SK-N-SH treated with all-trans-retinoic acid at 6 μM for 48 hours (cell line): ENCODE results near the gene NME3.

Source experiments
- ATAC-seq: fragments of 200-7000 bp; cut with Tn5 transposase; 3 replicates; pipeline ENCODE4 v1.9.1; 2020; ENCODE audit warnings: mild to moderate bottlenecking, moderate library complexity
- ARNTL ChIP-seq: fragments of 450-650 bp; formaldehyde crosslinking; IDR thresholded peaks from 2 replicates; pipeline ENCODE4 v1.5.0; 2020; ENCODE audit warnings: low read depth, mild to moderate bottlenecking, moderate library complexity, borderline replicate concordance
- BACH2 ChIP-seq: fragments of 250-450 bp; sonication (Bioruptor Pico); IDR thresholded peaks from 2 replicates; pipeline ENCODE4 v1.9.0; 2021; ENCODE audit warnings: mild to moderate bottlenecking, borderline replicate concordance
- CREB5 ChIP-seq: fragments of 250-450 bp; sonication (Bioruptor Pico); IDR thresholded peaks from 2 replicates; pipeline ENCODE4 v1.5.1; 2020; ENCODE audit warnings: low read depth, mild to moderate bottlenecking, moderate library complexity
- CSDC2 ChIP-seq: fragments of 250-450 bp; sonication (Bioruptor Pico); IDR thresholded peaks from 2 replicates; pipeline ENCODE4 v1.5.0; 2020; ENCODE audit warnings: mild to moderate bottlenecking, moderate library complexity
- ESRRG ChIP-seq: fragments of 250-450 bp; sonication (Bioruptor Pico); IDR thresholded peaks from 2 replicates; pipeline ENCODE4 v1.6.1; 2021; ENCODE audit warnings: mild to moderate bottlenecking
- ISL1 ChIP-seq: fragments of 250-450 bp; sonication (Bioruptor Pico); IDR thresholded peaks from 2 replicates; pipeline ENCODE4 v2.1.2; 2022; ENCODE audit warnings: mild to moderate bottlenecking, moderate library complexity
- OSR1 ChIP-seq: fragments of 250-450 bp; sonication (Bioruptor Pico); IDR thresholded peaks from 2 replicates; pipeline ENCODE4 v1.8.0; 2022; ENCODE audit warnings: moderate library complexity, mild to moderate bottlenecking, inconsistent platforms
- PATZ1 ChIP-seq: fragments of 250-450 bp; sonication (Bioruptor Pico); IDR thresholded peaks from 2 replicates; pipeline ENCODE4 v1.8.0; 2020; ENCODE audit warnings: mild to moderate bottlenecking, moderate library complexity, borderline replicate concordance
- PPARA ChIP-seq: fragments of 250-450 bp; sonication (Bioruptor Pico); IDR thresholded peaks from 2 replicates; pipeline ENCODE4 v1.5.0; 2020; ENCODE audit warnings: mild to moderate bottlenecking, borderline replicate concordance
- RARB ChIP-seq: fragments of 250-450 bp; sonication (Bioruptor Pico); IDR thresholded peaks from 2 replicates; pipeline ENCODE4 v1.8.0; 2021; ENCODE audit warnings: mild to moderate bottlenecking, moderate library complexity
- SNAI2 ChIP-seq: fragments of 250-450 bp; sonication (Bioruptor Pico); IDR thresholded peaks from 2 replicates; pipeline ENCODE4 v1.5.0; 2020; ENCODE audit warnings: mild to moderate bottlenecking, moderate library complexity
- TCF4 ChIP-seq: fragments of 250-450 bp; sonication (Bioruptor Pico); IDR thresholded peaks from 2 replicates; pipeline ENCODE4 v1.8.0; 2021; ENCODE audit warnings: mild to moderate bottlenecking, moderate library complexity, borderline replicate concordance
- TOX ChIP-seq: fragments of 250-450 bp; sonication (Bioruptor Pico); IDR thresholded peaks from 2 replicates; pipeline ENCODE4 v1.8.0; 2021; ENCODE audit warnings: mild to moderate bottlenecking, moderate library complexity, borderline replicate concordance
- TSHZ2 ChIP-seq: fragments of 250-450 bp; sonication (Bioruptor Pico); IDR thresholded peaks from 2 replicates; pipeline ENCODE4 v1.5.0; 2020; ENCODE audit warnings: mild to moderate bottlenecking, moderate library complexity
- ZC3H10 ChIP-seq: fragments of 250-450 bp; sonication (Bioruptor Pico); IDR thresholded peaks from 2 replicates; pipeline ENCODE4 v1.5.1; 2021; ENCODE audit warnings: mild to moderate bottlenecking, moderate library complexity
- ZFP3 ChIP-seq: fragments of 250-450 bp; sonication (Bioruptor Pico); IDR thresholded peaks from 2 replicates; pipeline ENCODE4 v1.5.0; 2020; ENCODE audit warnings: mild to moderate bottlenecking, moderate library complexity
- ZFP30 ChIP-seq: fragments of 450-650 bp; formaldehyde crosslinking; IDR thresholded peaks from 2 replicates; pipeline ENCODE4 v1.5.0; 2022; ENCODE audit warnings: mild to moderate bottlenecking, moderate library complexity
- ZNF565 ChIP-seq: fragments of 450-650 bp; formaldehyde crosslinking; conservative IDR thresholded peaks from 2 replicates; pipeline ENCODE4 v1.5.0; 2020; ENCODE audit warnings: low read depth, mild to moderate bottlenecking, moderate library complexity
- ZNF70 ChIP-seq: fragments of 450-650 bp; formaldehyde crosslinking; IDR thresholded peaks from 2 replicates; pipeline ENCODE4 v1.5.0; 2020; ENCODE audit warnings: mild to moderate bottlenecking, moderate library complexity
- ZNF8 ChIP-seq: fragments of 450-650 bp; formaldehyde crosslinking; IDR thresholded peaks from 2 replicates; pipeline ENCODE4 v1.5.0; 2020; ENCODE audit warnings: mild to moderate bottlenecking, moderate library complexity
- TF ChIP-seq, protein P1 (sequence below): fragments of 250-450 bp; sonication (Bioruptor Pico); IDR thresholded peaks from 2 replicates; pipeline ENCODE4 v1.8.0; 2021; ENCODE audit warnings: low read depth, mild to moderate bottlenecking, moderate library complexity, borderline replicate concordance
- TF ChIP-seq, protein P2 (sequence below): fragments of 250-450 bp; sonication (Bioruptor Pico); IDR thresholded peaks from 2 replicates; pipeline ENCODE4 v1.5.1; 2021; ENCODE audit warnings: mild to moderate bottlenecking, moderate library complexity

The NME3 gene

DNA sequence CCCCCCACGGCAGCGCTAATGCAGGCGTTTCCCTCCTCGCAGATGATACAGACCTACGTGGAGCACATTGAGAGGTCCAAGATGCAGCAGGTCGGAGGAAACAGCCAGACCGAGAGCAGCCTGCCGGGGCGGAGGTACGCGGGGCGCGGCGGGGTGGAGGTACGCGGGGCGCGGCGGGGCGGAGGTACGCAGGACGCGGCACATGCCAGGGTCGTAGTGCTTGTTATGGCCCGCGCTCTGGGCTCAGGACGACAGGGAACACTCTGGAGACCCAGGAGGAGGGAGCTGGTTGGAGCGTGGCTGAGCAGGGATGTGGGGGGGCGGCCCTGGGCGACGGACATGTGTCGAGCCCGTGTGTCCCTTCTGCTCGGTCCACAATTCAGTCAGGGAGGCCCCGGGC is 41.9 kb downstream of the NME3 start:
- TF ChIP-seq TCF4 (CRISPR knock-in tag), result no peak
- no peak for TF ChIP-seq ZFP30 (CRISPR knock-in tag)
- TF ChIP-seq PATZ1 (CRISPR knock-in tag), result no peak
- no peak for TF ChIP-seq CREB5 (CRISPR knock-in tag)
- TF ChIP-seq OSR1 (CRISPR knock-in tag), result no peak
- no peak for TF ChIP-seq ZNF565 (CRISPR knock-in tag)
- TF ChIP-seq SNAI2 (CRISPR knock-in tag), result no peak
- no peak for TF ChIP-seq ARNTL (CRISPR knock-in tag)
- no peak for TF ChIP-seq ZFP3 (CRISPR knock-in tag)
- TF ChIP-seq, protein P1, sequence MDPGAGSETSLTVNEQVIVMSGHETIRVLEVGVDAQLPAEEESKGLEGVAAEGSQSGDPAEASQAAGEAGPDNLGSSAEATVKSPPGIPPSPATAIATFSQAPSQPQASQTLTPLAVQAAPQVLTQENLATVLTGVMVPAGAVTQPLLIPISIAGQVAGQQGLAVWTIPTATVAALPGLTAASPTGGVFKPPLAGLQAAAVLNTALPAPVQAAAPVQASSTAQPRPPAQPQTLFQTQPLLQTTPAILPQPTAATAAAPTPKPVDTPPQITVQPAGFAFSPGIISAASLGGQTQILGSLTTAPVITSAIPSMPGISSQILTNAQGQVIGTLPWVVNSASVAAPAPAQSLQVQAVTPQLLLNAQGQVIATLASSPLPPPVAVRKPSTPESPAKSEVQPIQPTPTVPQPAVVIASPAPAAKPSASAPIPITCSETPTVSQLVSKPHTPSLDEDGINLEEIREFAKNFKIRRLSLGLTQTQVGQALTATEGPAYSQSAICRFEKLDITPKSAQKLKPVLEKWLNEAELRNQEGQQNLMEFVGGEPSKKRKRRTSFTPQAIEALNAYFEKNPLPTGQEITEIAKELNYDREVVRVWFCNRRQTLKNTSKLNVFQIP (CRISPR knock-in tag), result no peak
- TF ChIP-seq TOX (CRISPR knock-in tag), result no peak
- no peak for TF ChIP-seq ISL1
- no peak for TF ChIP-seq RARB (CRISPR knock-in tag)
- no peak for TF ChIP-seq PPARA (CRISPR knock-in tag)
- TF ChIP-seq ESRRG (CRISPR knock-in tag), result no peak
- TF ChIP-seq TSHZ2, result no peak
- no peak for TF ChIP-seq ZNF8 (CRISPR knock-in tag)
- TF ChIP-seq, protein P2, sequence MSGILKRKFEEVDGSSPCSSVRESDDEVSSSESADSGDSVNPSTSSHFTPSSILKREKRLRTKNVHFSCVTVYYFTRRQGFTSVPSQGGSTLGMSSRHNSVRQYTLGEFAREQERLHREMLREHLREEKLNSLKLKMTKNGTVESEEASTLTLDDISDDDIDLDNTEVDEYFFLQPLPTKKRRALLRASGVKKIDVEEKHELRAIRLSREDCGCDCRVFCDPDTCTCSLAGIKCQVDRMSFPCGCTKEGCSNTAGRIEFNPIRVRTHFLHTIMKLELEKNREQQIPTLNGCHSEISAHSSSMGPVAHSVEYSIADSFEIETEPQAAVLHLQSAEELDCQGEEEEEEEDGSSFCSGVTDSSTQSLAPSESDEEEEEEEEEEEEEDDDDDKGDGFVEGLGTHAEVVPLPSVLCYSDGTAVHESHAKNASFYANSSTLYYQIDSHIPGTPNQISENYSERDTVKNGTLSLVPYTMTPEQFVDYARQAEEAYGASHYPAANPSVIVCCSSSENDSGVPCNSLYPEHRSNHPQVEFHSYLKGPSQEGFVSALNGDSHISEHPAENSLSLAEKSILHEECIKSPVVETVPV (CRISPR knock-in tag), result no peak
- TF ChIP-seq ZC3H10 (CRISPR knock-in tag), result no peak
- ATAC-seq, result no peak

DNA sequence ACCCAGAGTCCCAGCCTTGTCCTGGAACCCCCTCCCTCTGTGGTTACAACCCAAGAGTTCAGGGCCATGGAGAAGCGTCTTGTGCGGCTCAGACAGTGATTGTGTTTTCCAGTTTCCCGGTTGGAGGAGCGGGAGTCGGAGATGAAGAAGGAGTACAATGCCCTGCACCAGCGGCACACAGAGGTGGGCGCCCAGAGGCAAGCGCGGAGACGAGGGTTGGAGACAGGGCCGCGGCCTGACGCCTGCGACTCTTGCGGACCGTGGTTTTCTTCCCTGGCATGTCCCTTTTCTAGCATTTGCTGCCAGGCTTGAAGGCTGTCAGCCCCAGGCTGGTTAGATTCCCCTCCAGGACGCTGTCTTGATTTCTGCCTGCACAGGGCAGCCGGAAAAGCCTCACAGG is 42.3 kb downstream of the NME3 start:
- no peak for ATAC-seq
- no peak for TF ChIP-seq ZFP3 (CRISPR knock-in tag)
- TF ChIP-seq, protein P1 (CRISPR knock-in tag), result no peak
- TF ChIP-seq ZNF70 (CRISPR knock-in tag), result no peak
- TF ChIP-seq ZFP30 (CRISPR knock-in tag), result no peak
- TF ChIP-seq TOX (CRISPR knock-in tag), result no peak
- no peak for TF ChIP-seq OSR1 (CRISPR knock-in tag)
- no peak for TF ChIP-seq ZC3H10 (CRISPR knock-in tag)
- no peak for TF ChIP-seq PATZ1 (CRISPR knock-in tag)
- no peak for TF ChIP-seq TSHZ2
- no peak for TF ChIP-seq ISL1
- no peak for TF ChIP-seq ESRRG (CRISPR knock-in tag)
- no peak for TF ChIP-seq BACH2 (CRISPR knock-in tag)
- no peak for TF ChIP-seq PPARA (CRISPR knock-in tag)
- no peak for TF ChIP-seq SNAI2 (CRISPR knock-in tag)
- TF ChIP-seq RARB (CRISPR knock-in tag), result no peak
- no peak for TF ChIP-seq CSDC2 (CRISPR knock-in tag)
- TF ChIP-seq TCF4 (CRISPR knock-in tag), result no peak
- no peak for TF ChIP-seq ARNTL (CRISPR knock-in tag)
- TF ChIP-seq ZNF565 (CRISPR knock-in tag), result no peak
